Lung microvascular endothelial cell (primary cell): Measurements from ENCODE around the gene ADTRP. TPM values are rescaled to one million over a fixed set of nuclear protein-coding genes. Genes with fewer than 3 reads are reported as not detected.
A peak's percentile ranks its signal among the peaks of the same experiment; 100 is the strongest.

Experiments used
- DNase-seq, 2 donors: peaks; one replicate each; pipeline versions ENCODE4 v3.0.0 to v3.0.0-alpha.2; 2010; ENCODE audit warnings: low read depth in 2 of 2
- total RNA-seq: library from RNA; depleted of rRNA; stranded (reverse); fragments of >200 nt; gene quantifications from 2 replicates; pipeline ENCODE4 v1.2.1, GENCODE V29; 2014

Gene ADTRP
- total RNA-seq, 1 donor from 2014 or later = 0.20 TPM

- DNase-seq = no peak
These were observed 5.0 kb downstream of the ADTRP start for GRCh38 chr6:11773581-11773980.

- DNase-seq = no peak
These were observed 5.6 kb downstream of the ADTRP start for GRCh38 chr6:11773013-11773412.

GRCh38 chr6:11772109-11772825, 6.3 kb downstream of the ADTRP start:
- DNase-seq = peak in 1 of 2 donors; percentile 91

- DNase-seq = peak in 1 of 2 donors; percentile 22
These were observed 7.0 kb downstream of the ADTRP start for GRCh38 chr6:11771473-11772048.

- peak; percentile 79 to 100 for DNase-seq
These were observed 7.8 kb downstream of the ADTRP start for GRCh38 chr6:11770546-11771466.

GRCh38 chr6:11769811-11770545, 8.6 kb downstream of the ADTRP start:
- peak in 1 of 2 donors; percentile 26 for DNase-seq

- DNase-seq = peak in 1 of 2 donors; percentile 76
These were observed 9.4 kb downstream of the ADTRP start for GRCh38 chr6:11769244-11769643.

- peak in 1 of 2 donors; percentile 21 for DNase-seq
These were observed 10.4 kb downstream of the ADTRP start for GRCh38 chr6:11767978-11768756.

GRCh38 chr6:11767458-11767857, 11.1 kb downstream of the ADTRP start:
- DNase-seq = peak in 1 of 2 donors; percentile 44

- peak; percentile 34 to 97 for DNase-seq
These were observed 11.8 kb downstream of the ADTRP start for GRCh38 chr6:11766589-11767450.

GRCh38 chr6:11766043-11766442, 12.6 kb downstream of the ADTRP start:
- DNase-seq = peak in 1 of 2 donors; percentile 28

GRCh38 chr6:11764250-11764604, 14.4 kb downstream of the ADTRP start:
- no peak for DNase-seq

GRCh38 chr6:11763460-11764249, 14.9 kb downstream of the ADTRP start:
- no peak for DNase-seq

- DNase-seq = peak in 1 of 2 donors; percentile 78
These were observed 15.7 kb downstream of the ADTRP start for GRCh38 chr6:11762794-11763459.

- DNase-seq = no peak
These were observed 16.6 kb downstream of the ADTRP start for GRCh38 chr6:11761744-11762620.

GRCh38 chr6:11760015-11760473, 18.6 kb downstream of the ADTRP start:
- DNase-seq = no peak

- DNase-seq = no peak
These were observed 19.7 kb downstream of the ADTRP start for GRCh38 chr6:11758878-11759277.
